ENCODE results near the gene SESN3. TPM values are rescaled to one million over a fixed set of nuclear protein-coding genes. Genes with fewer than 3 reads are reported as not detected.

The SESN3 gene
- total RNA-seq, 1 experiment from 2014 or later: 36.8 TPM

DNA sequence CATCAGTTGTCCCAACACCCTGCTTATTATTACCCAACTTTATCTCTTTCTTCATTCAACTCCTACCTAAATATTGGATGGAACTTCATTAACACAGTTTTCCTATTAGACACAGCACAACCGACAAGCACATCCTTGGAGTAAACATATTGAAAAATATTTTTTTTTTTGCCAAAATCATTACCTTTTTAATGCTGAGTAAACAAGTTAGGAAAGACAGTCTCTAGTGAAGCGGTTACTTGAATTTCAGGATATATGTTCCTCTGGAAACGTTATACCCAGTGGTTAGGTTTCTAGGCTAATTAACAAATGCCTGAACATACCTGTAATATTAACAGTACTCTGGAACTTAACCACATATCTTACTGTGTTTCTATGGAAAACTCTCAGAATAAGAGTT, 11.4 kb downstream of the SESN3 start:
- Histone ChIP-seq H3K9me3 (ENCODE audit: control insufficient read depth, low read depth, low read length) (no peaks in the 10 kb centered on the region), H2BK15ac (ENCODE audit: low read depth, low read length) (no peak overlapping the region), H3K79me1 (ENCODE audit: insufficient read depth, low read depth, low read length, poor library complexity, severe bottlenecking) (peaks cover 3% of the 10 kb centered on the region), H3K9ac (ENCODE audit: extremely low read depth, insufficient read length, low read length) (no peak overlapping the region), H4K91ac (ENCODE audit: insufficient read length, low read depth, low read length) (no peak overlapping the region), H3K4me2 (ENCODE audit: insufficient read depth, insufficient read length, low read length) (no peak overlapping the region), H4K20me1 (ENCODE audit: control insufficient read depth, insufficient read depth, insufficient read length) (no peaks in the 10 kb centered on the region), H3K4ac (ENCODE audit: low read depth, low read length) (no peak overlapping the region), H3K23me2 (ENCODE audit: insufficient read length, low read depth, low read length, poor library complexity, severe bottlenecking) (no peaks in the 10 kb centered on the region), H2AFZ (ENCODE audit: low read length) (no peak overlapping the region), H3K23ac (ENCODE audit: insufficient read length, low read depth, low read length) (no peak overlapping the region), H3K56ac (ENCODE audit: insufficient read length, low read depth, low read length) (no peak overlapping the region), H3K27ac (ENCODE audit: insufficient read length, low read depth, low read length) (no peak overlapping the region), H2BK120ac (ENCODE audit: low read depth, low read length, poor library complexity, severe bottlenecking) (no peak overlapping the region), H2BK5ac (ENCODE audit: insufficient read length, low read length) (no peak overlapping the region), H3K18ac (ENCODE audit: insufficient read length, low read depth, low read length) (no peak overlapping the region), H3K4me1 (ENCODE audit: insufficient read depth, low read length) (no peaks in the 10 kb centered on the region), H3K27me3 (ENCODE audit: insufficient read depth, low read length) (no peaks in the 10 kb centered on the region), H3T11ph (ENCODE audit: low read length) (no peak overlapping the region), H4K5ac (ENCODE audit: insufficient read length, low read depth, low read length) (no peak overlapping the region), H2AK5ac (ENCODE audit: insufficient read length, low read length) (no peak overlapping the region), H4K8ac (replicated peaks; ENCODE audit: insufficient read length, low read depth, low read length) (no peak overlapping the region), H2BK20ac (ENCODE audit: low read depth, low read length, poor library complexity, severe bottlenecking) (no peak overlapping the region), H3K14ac (ENCODE audit: insufficient read depth, low read length) (no peak overlapping the region), H3K79me2 (ENCODE audit: insufficient read depth, low read length) (peaks cover 5% of the 10 kb centered on the region; the same call in 1 of the 2 replicates), H2BK12ac (ENCODE audit: insufficient read length, low read depth, low read length) (no peak overlapping the region)
- no peak for DNase-seq
- no peak overlapping the region for H3K4me3 Mint-ChIP-seq
- no CpG with 5 or more reads among the region's 3 CpGs for WGBS (ENCODE audit: extremely low coverage, insufficient read length, low lambda C conversion rate)
- peaks cover 5 to 26% of the 10 kb centered on the region in 2 experiments for H3K4me1 Mint-ChIP-seq
- no peaks in the 10 kb centered on the region for H3K27me3 Mint-ChIP-seq (ENCODE audit: low read depth)
- no peaks in the 10 kb centered on the region for H3K9me3 Mint-ChIP-seq
- TF ChIP-seq, protein P1, sequence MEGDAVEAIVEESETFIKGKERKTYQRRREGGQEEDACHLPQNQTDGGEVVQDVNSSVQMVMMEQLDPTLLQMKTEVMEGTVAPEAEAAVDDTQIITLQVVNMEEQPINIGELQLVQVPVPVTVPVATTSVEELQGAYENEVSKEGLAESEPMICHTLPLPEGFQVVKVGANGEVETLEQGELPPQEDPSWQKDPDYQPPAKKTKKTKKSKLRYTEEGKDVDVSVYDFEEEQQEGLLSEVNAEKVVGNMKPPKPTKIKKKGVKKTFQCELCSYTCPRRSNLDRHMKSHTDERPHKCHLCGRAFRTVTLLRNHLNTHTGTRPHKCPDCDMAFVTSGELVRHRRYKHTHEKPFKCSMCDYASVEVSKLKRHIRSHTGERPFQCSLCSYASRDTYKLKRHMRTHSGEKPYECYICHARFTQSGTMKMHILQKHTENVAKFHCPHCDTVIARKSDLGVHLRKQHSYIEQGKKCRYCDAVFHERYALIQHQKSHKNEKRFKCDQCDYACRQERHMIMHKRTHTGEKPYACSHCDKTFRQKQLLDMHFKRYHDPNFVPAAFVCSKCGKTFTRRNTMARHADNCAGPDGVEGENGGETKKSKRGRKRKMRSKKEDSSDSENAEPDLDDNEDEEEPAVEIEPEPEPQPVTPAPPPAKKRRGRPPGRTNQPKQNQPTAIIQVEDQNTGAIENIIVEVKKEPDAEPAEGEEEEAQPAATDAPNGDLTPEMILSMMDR (conservative IDR thresholded peaks at IDR 0.05): no peak
- peaks cover 0 to 10% (median 2%) of the 10 kb centered on the region in 3 experiments; a peak in 3 of 7 replicates for H3K36me3 Mint-ChIP-seq (ENCODE audit: insufficient read depth in 1 of 3, low read depth in 3 of 3)
- H3K27ac Mint-ChIP-seq: no peak overlapping the region

Data from H9 (cell line).